ENCODE measurements around the gene PNPO. TPM values are rescaled to one million over a fixed set of nuclear protein-coding genes. Genes with fewer than 3 reads are reported as not detected.
A peak's percentile ranks its signal among the peaks of the same experiment; 100 is the strongest.

Gene PNPO
- total and polyA plus RNA-seq, 2 of the 13 experiments (the other 11 are each of a cell fraction or from before 2014, with no cell fraction given): 47.9 to 63.3 TPM

- TF ChIP-seq YEATS2 (CRISPR knock-in tag; IDR thresholded peaks at IDR 0.05; ENCODE audit: borderline replicate concordance) (no peak), RBFOX2 (IDR thresholded peaks at IDR 0.05; ENCODE audit: low read depth, low read length) (no peak), NR2C2 (CRISPR knock-in tag; IDR thresholded peaks at IDR 0.05; ENCODE audit: borderline replicate concordance) (no peak), ZNF556 (CRISPR knock-in tag; IDR thresholded peaks at IDR 0.05; ENCODE audit: borderline replicate concordance) (peak; percentile 35; the same call in 1 of the 2 replicates), ATF7-NPFF (CRISPR knock-in tag; IDR thresholded peaks at IDR 0.05; ENCODE audit: low read depth) (0 out of 2 replicates have a peak, but pooled peaks have one; percentile 58), HDAC1 (CRISPR knock-in tag; IDR thresholded peaks at IDR 0.05) (peak; percentile 29; the same call in 1 of the 2 replicates), CCAR2 (optimal IDR thresholded peaks at IDR 0.05; ENCODE audit: low read depth, low read length) (no peak), MAFK (conservative IDR thresholded peaks at IDR 0.05 in 1 of 2, IDR thresholded peaks at IDR 0.05 in 1 of 2; ENCODE audit: low read length in 2 of 2) (no peak), PAX8 (CRISPR knock-in tag; IDR thresholded peaks at IDR 0.05; ENCODE audit: borderline replicate concordance) (no peak), ZMYM4 (CRISPR knock-in tag; IDR thresholded peaks at IDR 0.05) (0 out of 2 replicates have a peak, but pooled peaks have one; percentile 44), CEBPG (CRISPR knock-in tag; IDR thresholded peaks at IDR 0.05) (no peak), ELF3 (CRISPR knock-in tag; IDR thresholded peaks at IDR 0.05) (0 out of 2 replicates have a peak, but pooled peaks have one; percentile 9), ZFP62 (CRISPR knock-in tag; IDR thresholded peaks at IDR 0.05) (no peak), NR2F6 (IDR thresholded peaks at IDR 0.05) (peak; percentile 55), NR2F6 (CRISPR knock-in tag; IDR thresholded peaks at IDR 0.05) (peak; percentile 64; the same call in 1 of the 2 replicates), ZNF20 (CRISPR knock-in tag; IDR thresholded peaks at IDR 0.05) (no peak), SOX5 (CRISPR knock-in tag; IDR thresholded peaks at IDR 0.05; ENCODE audit: borderline replicate concordance) (peak; percentile 40; the same call in 1 of the 2 replicates), MZF1 (CRISPR knock-in tag; IDR thresholded peaks at IDR 0.05; ENCODE audit: borderline replicate concordance) (no peak)
- TF ChIP-seq, protein P1, sequence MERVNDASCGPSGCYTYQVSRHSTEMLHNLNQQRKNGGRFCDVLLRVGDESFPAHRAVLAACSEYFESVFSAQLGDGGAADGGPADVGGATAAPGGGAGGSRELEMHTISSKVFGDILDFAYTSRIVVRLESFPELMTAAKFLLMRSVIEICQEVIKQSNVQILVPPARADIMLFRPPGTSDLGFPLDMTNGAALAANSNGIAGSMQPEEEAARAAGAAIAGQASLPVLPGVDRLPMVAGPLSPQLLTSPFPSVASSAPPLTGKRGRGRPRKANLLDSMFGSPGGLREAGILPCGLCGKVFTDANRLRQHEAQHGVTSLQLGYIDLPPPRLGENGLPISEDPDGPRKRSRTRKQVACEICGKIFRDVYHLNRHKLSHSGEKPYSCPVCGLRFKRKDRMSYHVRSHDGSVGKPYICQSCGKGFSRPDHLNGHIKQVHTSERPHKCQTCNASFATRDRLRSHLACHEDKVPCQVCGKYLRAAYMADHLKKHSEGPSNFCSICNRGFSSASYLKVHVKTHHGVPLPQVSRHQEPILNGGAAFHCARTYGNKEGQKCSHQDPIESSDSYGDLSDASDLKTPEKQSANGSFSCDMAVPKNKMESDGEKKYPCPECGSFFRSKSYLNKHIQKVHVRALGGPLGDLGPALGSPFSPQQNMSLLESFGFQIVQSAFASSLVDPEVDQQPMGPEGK (CRISPR knock-in tag; IDR thresholded peaks at IDR 0.05): peak; percentile 81
- TF ChIP-seq, protein P2, sequence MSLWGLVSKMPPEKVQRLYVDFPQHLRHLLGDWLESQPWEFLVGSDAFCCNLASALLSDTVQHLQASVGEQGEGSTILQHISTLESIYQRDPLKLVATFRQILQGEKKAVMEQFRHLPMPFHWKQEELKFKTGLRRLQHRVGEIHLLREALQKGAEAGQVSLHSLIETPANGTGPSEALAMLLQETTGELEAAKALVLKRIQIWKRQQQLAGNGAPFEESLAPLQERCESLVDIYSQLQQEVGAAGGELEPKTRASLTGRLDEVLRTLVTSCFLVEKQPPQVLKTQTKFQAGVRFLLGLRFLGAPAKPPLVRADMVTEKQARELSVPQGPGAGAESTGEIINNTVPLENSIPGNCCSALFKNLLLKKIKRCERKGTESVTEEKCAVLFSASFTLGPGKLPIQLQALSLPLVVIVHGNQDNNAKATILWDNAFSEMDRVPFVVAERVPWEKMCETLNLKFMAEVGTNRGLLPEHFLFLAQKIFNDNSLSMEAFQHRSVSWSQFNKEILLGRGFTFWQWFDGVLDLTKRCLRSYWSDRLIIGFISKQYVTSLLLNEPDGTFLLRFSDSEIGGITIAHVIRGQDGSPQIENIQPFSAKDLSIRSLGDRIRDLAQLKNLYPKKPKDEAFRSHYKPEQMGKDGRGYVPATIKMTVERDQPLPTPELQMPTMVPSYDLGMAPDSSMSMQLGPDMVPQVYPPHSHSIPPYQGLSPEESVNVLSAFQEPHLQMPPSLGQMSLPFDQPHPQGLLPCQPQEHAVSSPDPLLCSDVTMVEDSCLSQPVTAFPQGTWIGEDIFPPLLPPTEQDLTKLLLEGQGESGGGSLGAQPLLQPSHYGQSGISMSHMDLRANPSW (CRISPR knock-in tag; IDR thresholded peaks at IDR 0.05; ENCODE audit: borderline replicate concordance): no peak
- TF ChIP-seq, protein P3, sequence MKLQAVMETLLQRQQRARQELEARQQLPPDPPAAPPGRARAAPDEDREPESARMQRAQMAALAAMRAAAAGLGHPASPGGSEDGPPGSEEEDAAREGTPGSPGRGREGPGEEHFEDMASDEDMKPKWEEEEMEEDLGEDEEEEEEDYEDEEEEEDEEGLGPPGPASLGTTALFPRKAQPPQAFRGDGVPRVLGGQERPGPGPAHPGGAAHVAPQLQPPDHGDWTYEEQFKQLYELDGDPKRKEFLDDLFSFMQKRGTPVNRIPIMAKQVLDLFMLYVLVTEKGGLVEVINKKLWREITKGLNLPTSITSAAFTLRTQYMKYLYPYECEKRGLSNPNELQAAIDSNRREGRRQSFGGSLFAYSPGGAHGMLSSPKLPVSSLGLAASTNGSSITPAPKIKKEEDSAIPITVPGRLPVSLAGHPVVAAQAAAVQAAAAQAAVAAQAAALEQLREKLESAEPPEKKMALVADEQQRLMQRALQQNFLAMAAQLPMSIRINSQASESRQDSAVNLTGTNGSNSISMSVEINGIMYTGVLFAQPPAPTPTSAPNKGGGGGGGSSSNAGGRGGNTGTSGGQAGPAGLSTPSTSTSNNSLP (IDR thresholded peaks at IDR 0.05; ENCODE audit: low read depth, low read length): no peak
Observed at GRCh38 chr17:47931848-47932247, 9.5 kb upstream of the PNPO start (continued).
